Duodenal mucosa (tissue), 2 donors: ENCODE measurements around the gene CBR4.
"Not testable (repeated sequence)": the region's sequence is repeated elsewhere in the genome, so short reads cannot be mapped to it uniquely, and the experiment has no call there.

Source experiments
- H3K27ac ChIP-seq: one replicate; pipeline ENCODE4 v1.7.0; 2013; ENCODE audit warnings: low read depth, low read length
- H3K27me3 ChIP-seq, 2 donors: one replicate each; pipeline ENCODE4 v1.7.0; 2013; ENCODE audit warnings: low read length in 2 of 2, control low read depth in 1 of 2; ENCODE audit not compliant: insufficient read depth in 2 of 2, control insufficient read depth in 1 of 2
- H3K36me3 ChIP-seq, 2 donors: one replicate each; pipeline ENCODE4 v1.7.0; 2013; ENCODE audit warnings: low read length in 2 of 2, control low read depth in 1 of 2; ENCODE audit not compliant: insufficient read depth in 2 of 2, control insufficient read depth in 1 of 2
- H3K4me1 ChIP-seq, 2 donors: one replicate each; pipeline ENCODE4 v1.7.0; 2013; ENCODE audit warnings: low read length in 2 of 2, control low read depth in 1 of 2; ENCODE audit not compliant: insufficient read depth in 2 of 2, control insufficient read depth in 1 of 2
- H3K4me3 ChIP-seq, 2 donors: one replicate each; pipeline ENCODE4 v1.7.0; 2013; ENCODE audit warnings: low read length in 2 of 2, low read depth in 1 of 2
- H3K9ac ChIP-seq, 2 donors: one replicate each; pipeline ENCODE4 v1.7.0; 2013; ENCODE audit warnings: low read length in 2 of 2, low read depth in 1 of 2
- H3K9me3 ChIP-seq, 2 donors: one replicate each; pipeline ENCODE4 v1.7.0; 2013; ENCODE audit warnings: low read length in 2 of 2, control low read depth in 1 of 2; ENCODE audit not compliant: control insufficient read depth in 1 of 2

CBR4 gene

GRCh38 chr4:168952821-168953246 lies 57.2 kb downstream of the CBR4 start:
- H3K4me1 ChIP-seq, H3K9me3 ChIP-seq, H3K9ac ChIP-seq, H3K27ac ChIP-seq, H3K36me3 ChIP-seq, H3K4me3 ChIP-seq, H3K27me3 ChIP-seq: not testable (repeated sequence)

- no peaks in the 10 kb centered on the region for H3K9me3 ChIP-seq
- no peaks in the 10 kb centered on the region for H3K27me3 ChIP-seq
- H3K4me3 ChIP-seq = no peak overlapping the region
- H3K27ac ChIP-seq = no peak overlapping the region
- no peaks in the 10 kb centered on the region for H3K4me1 ChIP-seq
- peaks cover 0 to 3% of the 10 kb centered on the region in 2 donors for H3K36me3 ChIP-seq
- no peak overlapping the region for H3K9ac ChIP-seq
These were observed 64.8 kb downstream of the CBR4 start for GRCh38 chr4:168945291-168945690.

GRCh38 chr4:168942985-168943384 lies 67.1 kb downstream of the CBR4 start:
- no peak overlapping the region for H3K9ac ChIP-seq
- H3K9me3 ChIP-seq = no peaks in the 10 kb centered on the region
- H3K27ac ChIP-seq = no peak overlapping the region
- H3K4me1 ChIP-seq = no peaks in the 10 kb centered on the region
- H3K36me3 ChIP-seq = peaks cover 0 to 3% of the 10 kb centered on the region in 2 donors
- H3K4me3 ChIP-seq = no peak overlapping the region
- H3K27me3 ChIP-seq = no peaks in the 10 kb centered on the region
